ENCODE results near the gene LILRB1. TPM values are rescaled to one million over a fixed set of nuclear protein-coding genes. Genes with fewer than 3 reads are reported as not detected.
"Not testable (repeated sequence)": the region's sequence is repeated elsewhere in the genome, so short reads cannot be mapped to it uniquely, and the experiment has no call there.

Gene LILRB1
- under 1 TPM; 0.10 to 0.69 (median 0.50) TPM for total RNA-seq

GRCh38 chr19:54630262-54630661 is at the start of gene LILRB1:
TSS of gene LILRB1 (plus strand) at chr19:54630484. CDS start at chr19:54631074, 590 bp downstream.
- intact Hi-C loops (cut with DNase I; ENCODE audit: low total_unique reads); DNase-seq (ENCODE audit: low spot score in 2 of 2); H3K4me3 ChIP-seq (ENCODE audit: low read depth, poor library complexity, severe bottlenecking): not testable (repeated sequence)
- 57 to 65% methylated on average over 9 of the region's 9 CpGs for WGBS, 2 donors

DNA sequence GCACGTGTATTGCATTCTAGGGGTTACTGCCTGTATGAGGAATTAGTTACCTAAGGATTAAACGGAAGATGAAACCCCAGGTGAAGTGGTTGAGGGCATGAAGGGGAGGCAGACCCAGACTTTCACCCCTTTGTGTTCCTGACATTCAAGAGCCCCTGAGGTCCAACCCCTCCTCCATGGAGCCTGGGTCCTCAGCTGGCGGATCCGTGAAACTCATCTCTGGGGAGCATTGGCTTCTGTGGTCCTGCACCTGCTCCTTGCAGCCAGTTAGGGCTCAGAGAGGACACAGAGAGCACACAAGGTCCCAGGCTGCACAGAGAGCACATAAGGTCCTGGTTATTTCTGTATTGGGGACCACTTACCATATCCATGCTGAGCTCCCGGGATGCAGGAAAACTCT is 43.9 kb upstream of the LILRB1 start:
- peak in 1 of 2 donors; percentile 36 for DNase-seq (ENCODE audit: low spot score in 2 of 2)
- intact Hi-C loops (cut with DNase I; ENCODE audit: low total_unique reads) = no loop called here
- WGBS, 2 donors = 73 to 80% methylated on average over 5 of the region's 5 CpGs
- H3K4me3 ChIP-seq (ENCODE audit: low read depth, poor library complexity, severe bottlenecking) = no peak overlapping the region
- TF ChIP-seq POLR2A (IDR thresholded peaks at IDR 0.05) = no peak
- TF ChIP-seq, protein P1, sequence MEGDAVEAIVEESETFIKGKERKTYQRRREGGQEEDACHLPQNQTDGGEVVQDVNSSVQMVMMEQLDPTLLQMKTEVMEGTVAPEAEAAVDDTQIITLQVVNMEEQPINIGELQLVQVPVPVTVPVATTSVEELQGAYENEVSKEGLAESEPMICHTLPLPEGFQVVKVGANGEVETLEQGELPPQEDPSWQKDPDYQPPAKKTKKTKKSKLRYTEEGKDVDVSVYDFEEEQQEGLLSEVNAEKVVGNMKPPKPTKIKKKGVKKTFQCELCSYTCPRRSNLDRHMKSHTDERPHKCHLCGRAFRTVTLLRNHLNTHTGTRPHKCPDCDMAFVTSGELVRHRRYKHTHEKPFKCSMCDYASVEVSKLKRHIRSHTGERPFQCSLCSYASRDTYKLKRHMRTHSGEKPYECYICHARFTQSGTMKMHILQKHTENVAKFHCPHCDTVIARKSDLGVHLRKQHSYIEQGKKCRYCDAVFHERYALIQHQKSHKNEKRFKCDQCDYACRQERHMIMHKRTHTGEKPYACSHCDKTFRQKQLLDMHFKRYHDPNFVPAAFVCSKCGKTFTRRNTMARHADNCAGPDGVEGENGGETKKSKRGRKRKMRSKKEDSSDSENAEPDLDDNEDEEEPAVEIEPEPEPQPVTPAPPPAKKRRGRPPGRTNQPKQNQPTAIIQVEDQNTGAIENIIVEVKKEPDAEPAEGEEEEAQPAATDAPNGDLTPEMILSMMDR (IDR thresholded peaks at IDR 0.05) = no peak

DNA sequence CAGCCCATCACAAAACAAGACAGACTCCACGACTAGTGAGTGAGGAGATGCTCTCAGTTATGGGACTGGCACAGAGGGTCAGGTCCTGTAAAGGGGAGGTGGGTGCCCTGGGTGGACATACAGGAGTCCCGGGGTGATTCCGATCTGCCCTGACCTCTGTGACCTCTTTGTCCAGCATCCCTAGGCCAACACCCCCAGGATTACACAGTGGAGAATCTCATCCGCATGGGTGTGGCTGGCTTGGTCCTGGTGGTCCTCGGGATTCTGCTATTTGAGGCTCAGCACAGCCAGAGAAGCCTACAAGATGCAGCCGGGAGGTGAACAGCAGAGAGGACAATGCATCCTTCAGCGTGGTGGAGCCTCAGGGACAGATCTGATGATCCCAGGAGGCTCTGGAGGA is 43.3 kb upstream of the LILRB1 start:
- TF ChIP-seq, protein P1 (IDR thresholded peaks at IDR 0.05) = no peak
- TF ChIP-seq POLR2A (IDR thresholded peaks at IDR 0.05) = no peak
- no peak overlapping the region for H3K4me3 ChIP-seq (ENCODE audit: low read depth, poor library complexity, severe bottlenecking)
- 66 to 72% methylated on average over 7 of the region's 7 CpGs for WGBS, 2 donors
- intact Hi-C loops (cut with DNase I; ENCODE audit: low total_unique reads) = no loop called here
- DNase-seq (ENCODE audit: low spot score in 2 of 2) = peak in 1 of 2 donors; percentile 71

DNA sequence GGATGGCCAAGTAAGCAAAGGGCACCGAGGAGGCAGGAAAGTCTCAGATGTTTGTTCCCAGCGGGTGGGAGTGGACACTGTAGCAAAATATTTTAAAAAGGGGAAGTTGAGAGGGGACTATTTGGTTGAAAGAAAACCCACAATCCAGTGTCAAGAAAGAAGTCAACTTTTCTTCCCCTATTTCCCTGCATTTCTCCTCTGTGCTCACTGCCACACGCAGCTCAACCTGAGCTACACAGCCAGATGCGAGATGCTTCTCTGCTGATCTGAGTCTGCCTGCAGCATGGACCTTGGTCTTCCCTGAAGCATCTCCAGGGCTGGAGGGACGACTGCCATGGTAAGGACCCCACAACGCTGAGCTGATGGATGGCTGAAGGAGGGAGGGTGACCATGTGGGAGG is 36.8 kb upstream of the LILRB1 start, which contains the start of gene LILRA1:
LILRA1 (plus strand) TSS at position 188 of the 400 bp plus-strand sequence. CDS start 613 bp downstream, outside the sequence.
- H3K4me3 ChIP-seq (ENCODE audit: low read depth, poor library complexity, severe bottlenecking); intact Hi-C loops (cut with DNase I; ENCODE audit: low total_unique reads): not testable (repeated sequence)
- peak in 1 of 2 donors; percentile 49 for DNase-seq (ENCODE audit: low spot score in 2 of 2)
- WGBS, 2 donors = 58 to 73% methylated on average over 6 of the region's 6 CpGs

- peak in 1 of 2 donors; percentile 54 for DNase-seq (ENCODE audit: low spot score in 2 of 2)
- H3K4me3 ChIP-seq (ENCODE audit: low read depth, poor library complexity, severe bottlenecking); intact Hi-C loops (cut with DNase I; ENCODE audit: low total_unique reads): not testable (repeated sequence)
- WGBS, 2 donors = 44 to 68% methylated on average over 6 to 9 of the region's 9 CpGs
These were observed 36.2 kb upstream of the LILRB1 start for GRCh38 chr19:54593931-54594626.

DNA sequence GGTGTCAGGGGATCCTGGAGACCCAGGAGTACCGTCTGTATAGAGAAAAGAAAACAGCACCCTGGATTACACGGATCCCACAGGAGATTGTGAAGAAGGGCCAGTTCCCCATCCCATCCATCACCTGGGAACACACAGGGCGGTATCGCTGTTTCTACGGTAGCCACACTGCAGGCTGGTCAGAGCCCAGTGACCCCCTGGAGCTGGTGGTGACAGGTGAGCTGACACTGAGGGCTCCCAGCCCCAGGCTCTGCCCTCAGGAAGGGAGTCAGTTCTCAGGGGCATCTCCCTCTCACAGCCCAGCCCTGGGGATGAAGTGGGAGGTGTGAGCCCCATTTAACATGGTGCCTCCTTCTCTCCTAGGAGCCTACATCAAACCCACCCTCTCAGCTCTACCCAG is 35.5 kb upstream of the LILRB1 start:
- 89 to 95% methylated on average over 5 of the region's 5 CpGs for WGBS, 2 donors
- no peak overlapping the region for H3K4me3 ChIP-seq (ENCODE audit: low read depth, poor library complexity, severe bottlenecking)

GRCh38 chr19:54595680-54596436 is 34.4 kb upstream of the LILRB1 start:
- DNase-seq (ENCODE audit: low spot score in 2 of 2) = peak in 1 of 2 donors; percentile 23
- WGBS, 2 donors = 85 to 89% methylated on average over 26 of the region's 26 CpGs
- H3K4me3 ChIP-seq (ENCODE audit: low read depth, poor library complexity, severe bottlenecking); intact Hi-C loops (cut with DNase I; ENCODE audit: low total_unique reads): not testable (repeated sequence)

More for the DNA sequence above, 35.5 kb upstream of the LILRB1 start:
- intact Hi-C loops (cut with DNase I; ENCODE audit: low total_unique reads) = no loop called here
- TF ChIP-seq, protein P1 (IDR thresholded peaks at IDR 0.05) = no peak
- no peak for TF ChIP-seq POLR2A (IDR thresholded peaks at IDR 0.05)
- peak in 1 of 2 donors; percentile 17 for DNase-seq (ENCODE audit: low spot score in 2 of 2)

Data from lower leg skin (tissue), 4 donors.